Skeletal muscle satellite cell (primary cell): ENCODE data around the gene LMO1.

Experiments
- H3K27me3 ChIP-seq: 2 replicates; pipeline ENCODE4 v1.7.0; 2013; ENCODE audit warnings: low read length; ENCODE audit not compliant: control insufficient read depth, insufficient read depth
- H3K36me3 ChIP-seq: 2 replicates; pipeline ENCODE4 v1.7.0; 2013; ENCODE audit warnings: mild to moderate bottlenecking, control low read depth, low read length; ENCODE audit not compliant: insufficient read depth
- H3K4me1 ChIP-seq: 2 replicates; pipeline ENCODE4 v1.7.0; 2013; ENCODE audit warnings: low read length; ENCODE audit not compliant: control insufficient read depth, insufficient read depth
- H3K4me2 ChIP-seq: 2 replicates; pipeline ENCODE4 v1.7.0; 2013; ENCODE audit warnings: mild to moderate bottlenecking, low read length
- H3K4me3 ChIP-seq: 2 replicates; pipeline ENCODE4 v1.7.0; 2013; ENCODE audit warnings: low read length
- H3K9ac ChIP-seq: 2 replicates; pipeline ENCODE4 v1.7.0; 2013; ENCODE audit warnings: mild to moderate bottlenecking, low read depth, low read length, moderate library complexity
- H3K9me3 ChIP-seq: replicated peaks from 2 replicates; pipeline ENCODE4 v1.7.0; 2013; ENCODE audit warnings: mild to moderate bottlenecking, control low read depth, low read length

The LMO1 gene

GRCh38 chr11:8220261-8221045 is 43.2 kb downstream of the LMO1 start:
- Histone ChIP-seq H3K27me3 (peaks cover 29% of the 10 kb centered on the region), H3K4me2 (no peak overlapping the region), H3K36me3 (no peaks in the 10 kb centered on the region)

GRCh38 chr11:8219257-8220021 is 44.2 kb downstream of the LMO1 start:
- Histone ChIP-seq H3K4me3 (no peak overlapping the region), H3K36me3 (no peaks in the 10 kb centered on the region), H3K4me1 (no peaks in the 10 kb centered on the region), H3K9ac (no peak overlapping the region), H3K9me3 (no peaks in the 10 kb centered on the region), H3K27me3 (peaks cover 39% of the 10 kb centered on the region), H3K4me2 (no peak overlapping the region)

More at GRCh38 chr11:8220261-8221045, 43.2 kb downstream of the LMO1 start:
- H3K9ac ChIP-seq, result no peak overlapping the region
- no peaks in the 10 kb centered on the region for H3K4me1 ChIP-seq
- H3K9me3 ChIP-seq, result no peaks in the 10 kb centered on the region
- no peak overlapping the region for H3K4me3 ChIP-seq

GRCh38 chr11:8218840-8219239 is 44.8 kb downstream of the LMO1 start:
- Histone ChIP-seq H3K4me2 (no peak overlapping the region), H3K36me3 (no peaks in the 10 kb centered on the region), H3K27me3 (peaks cover 40% of the 10 kb centered on the region), H3K4me1 (no peaks in the 10 kb centered on the region), H3K9ac (no peak overlapping the region), H3K9me3 (no peaks in the 10 kb centered on the region), H3K4me3 (no peak overlapping the region)

- Histone ChIP-seq H3K9me3 (no peaks in the 10 kb centered on the region), H3K27me3 (peaks cover 43% of the 10 kb centered on the region), H3K4me3 (no peak overlapping the region), H3K4me1 (no peaks in the 10 kb centered on the region), H3K4me2 (no peak overlapping the region), H3K9ac (no peak overlapping the region), H3K36me3 (no peaks in the 10 kb centered on the region)
Observed at GRCh38 chr11:8218409-8218808, 45.3 kb downstream of the LMO1 start.

GRCh38 chr11:8217926-8218325 is 45.8 kb downstream of the LMO1 start:
- Histone ChIP-seq H3K9me3 (no peaks in the 10 kb centered on the region), H3K36me3 (no peaks in the 10 kb centered on the region), H3K4me1 (no peaks in the 10 kb centered on the region), H3K4me2 (no peak overlapping the region), H3K27me3 (peaks cover 41% of the 10 kb centered on the region), H3K9ac (no peak overlapping the region), H3K4me3 (no peak overlapping the region)

- no peaks in the 10 kb centered on the region for H3K9me3 ChIP-seq
- no peaks in the 10 kb centered on the region for H3K36me3 ChIP-seq
- no peak overlapping the region for H3K4me2 ChIP-seq
- H3K4me1 ChIP-seq, result no peaks in the 10 kb centered on the region
- no peak overlapping the region for H3K4me3 ChIP-seq
- peaks cover 48% of the 10 kb centered on the region for H3K27me3 ChIP-seq
- H3K9ac ChIP-seq, result no peak overlapping the region
Observed at GRCh38 chr11:8217136-8217535, 46.5 kb downstream of the LMO1 start.

GRCh38 chr11:8213376-8213775 is 50.3 kb downstream of the LMO1 start:
- H3K9ac ChIP-seq, result no peak overlapping the region
- no peak overlapping the region for H3K4me3 ChIP-seq
- H3K4me2 ChIP-seq, result no peak overlapping the region
- H3K4me1 ChIP-seq, result no peaks in the 10 kb centered on the region
- H3K36me3 ChIP-seq, result no peaks in the 10 kb centered on the region
- H3K9me3 ChIP-seq, result no peaks in the 10 kb centered on the region
- peaks cover 50% of the 10 kb centered on the region for H3K27me3 ChIP-seq

GRCh38 chr11:8209208-8209807 is 54.4 kb downstream of the LMO1 start:
- Histone ChIP-seq H3K4me2 (no peak overlapping the region), H3K36me3 (no peaks in the 10 kb centered on the region), H3K27me3 (peaks cover 56% of the 10 kb centered on the region), H3K4me3 (no peak overlapping the region), H3K9me3 (no peaks in the 10 kb centered on the region), H3K9ac (no peak overlapping the region), H3K4me1 (no peaks in the 10 kb centered on the region)

GRCh38 chr11:8207080-8208000 is 56.3 kb downstream of the LMO1 start:
- peaks cover 59% of the 10 kb centered on the region for H3K27me3 ChIP-seq
- H3K4me3 ChIP-seq, result no peak overlapping the region
- H3K9ac ChIP-seq, result no peak overlapping the region
- no peaks in the 10 kb centered on the region for H3K4me1 ChIP-seq
- no peak overlapping the region for H3K4me2 ChIP-seq
- H3K9me3 ChIP-seq, result no peaks in the 10 kb centered on the region
- no peaks in the 10 kb centered on the region for H3K36me3 ChIP-seq

GRCh38 chr11:8206251-8207079 is 57.2 kb downstream of the LMO1 start:
- Histone ChIP-seq H3K27me3 (peaks cover 57% of the 10 kb centered on the region), H3K4me2 (no peak overlapping the region), H3K9ac (no peak overlapping the region), H3K36me3 (no peaks in the 10 kb centered on the region), H3K4me1 (no peaks in the 10 kb centered on the region), H3K4me3 (no peak overlapping the region), H3K9me3 (no peaks in the 10 kb centered on the region)
